ENCODE data around the gene SARDH. TPM values are rescaled to one million over a fixed set of nuclear protein-coding genes. Genes with fewer than 3 reads are reported as not detected.

SARDH gene
- total RNA-seq, 1 experiment from 2014 or later = 5.3 TPM

- no peak overlapping the region; the same call in 1 of the 2 replicates for H3K14ac ChIP-seq (ENCODE audit: insufficient read depth, low read length)
- no peak overlapping the region for H2AFZ ChIP-seq (ENCODE audit: low read length)
- H2BK5ac ChIP-seq (ENCODE audit: insufficient read length, low read length) = no peak overlapping the region
- no peak overlapping the region for H4K5ac ChIP-seq (ENCODE audit: insufficient read length, low read depth, low read length)
- Mint-ChIP-seq H3K27ac (no peak overlapping the region), H3K27me3 (ENCODE audit: low read depth) (no peaks in the 10 kb centered on the region), H3K9me3 (no peaks in the 10 kb centered on the region), H3K4me3 (no peak overlapping the region), H3K4me1 (peaks cover 2 to 20% of the 10 kb centered on the region in 2 experiments), H3K36me3 (ENCODE audit: insufficient read depth in 1 of 3, low read depth in 3 of 3) (0 out of 7 replicates have a peak, but pooled peaks cover 0 to under 1% (median 0%) of the 10 kb centered on the region in 3 experiments)
- no CpG with 5 or more reads among the region's 21 CpGs for WGBS (ENCODE audit: extremely low coverage, insufficient read length, low lambda C conversion rate)
- H3K18ac ChIP-seq (ENCODE audit: insufficient read length, low read depth, low read length) = no peak overlapping the region
- no peak overlapping the region for H4K91ac ChIP-seq (ENCODE audit: insufficient read length, low read depth, low read length)
- no peak overlapping the region for H2BK120ac ChIP-seq (ENCODE audit: low read depth, low read length, poor library complexity, severe bottlenecking)
- no peak overlapping the region for H3K4ac ChIP-seq (ENCODE audit: low read depth, low read length)
- no peak overlapping the region for H3K23ac ChIP-seq (ENCODE audit: insufficient read length, low read depth, low read length)
- H3K9me3 ChIP-seq (ENCODE audit: control insufficient read depth, low read depth, low read length) = no peaks in the 10 kb centered on the region
- no peak overlapping the region for H3K27ac ChIP-seq (ENCODE audit: insufficient read length, low read depth, low read length)
- no peak overlapping the region for H3T11ph ChIP-seq (ENCODE audit: low read length)
- H2BK20ac ChIP-seq (ENCODE audit: low read depth, low read length, poor library complexity, severe bottlenecking) = no peak overlapping the region
- no peak overlapping the region for H3K9ac ChIP-seq (ENCODE audit: extremely low read depth, insufficient read length, low read length)
- H4K8ac ChIP-seq (replicated peaks; ENCODE audit: insufficient read length, low read depth, low read length) = no peak overlapping the region
- no peaks in the 10 kb centered on the region for H3K4me1 ChIP-seq (ENCODE audit: insufficient read depth, low read length)
- H2BK12ac ChIP-seq (ENCODE audit: insufficient read length, low read depth, low read length) = no peak overlapping the region
- no peak for DNase-seq
- H3K4me2 ChIP-seq (ENCODE audit: insufficient read depth, insufficient read length, low read length) = no peak overlapping the region
- no peak for TF ChIP-seq CTCF (conservative IDR thresholded peaks at IDR 0.05)
- peaks cover 4% of the 10 kb centered on the region for H3K23me2 ChIP-seq (ENCODE audit: insufficient read length, low read depth, low read length, poor library complexity, severe bottlenecking)
- no peaks in the 10 kb centered on the region for H3K27me3 ChIP-seq (ENCODE audit: insufficient read depth, low read length)
- H2AK5ac ChIP-seq (ENCODE audit: insufficient read length, low read length) = no peak overlapping the region
- no peak overlapping the region for H3K56ac ChIP-seq (ENCODE audit: insufficient read length, low read depth, low read length)
- no peak overlapping the region for H2BK15ac ChIP-seq (ENCODE audit: low read depth, low read length)
- H4K20me1 ChIP-seq (ENCODE audit: control insufficient read depth, insufficient read depth, insufficient read length) = no peaks in the 10 kb centered on the region
- H3K79me1 ChIP-seq (ENCODE audit: insufficient read depth, low read depth, low read length, poor library complexity, severe bottlenecking) = no peaks in the 10 kb centered on the region
- no peaks in the 10 kb centered on the region for H3K79me2 ChIP-seq (ENCODE audit: insufficient read depth, low read length)
Observed at GRCh38 chr9:133703591-133704399, 34.4 kb downstream of the SARDH start.

All from H9 (cell line).